ENCODE data around the gene ABCD1.
"Not testable (repeated sequence)": the region's sequence is repeated elsewhere in the genome, so short reads cannot be mapped to it uniquely, and the experiment has no call there.

The ABCD1 gene

GRCh38 chrX:153694256-153694655 lies 30.4 kb upstream of the ABCD1 start:
- DNase-seq (ENCODE audit: low spot score), result not testable (repeated sequence)

GRCh38 chrX:153694687-153695270 lies 29.9 kb upstream of the ABCD1 start:
- DNase-seq (ENCODE audit: low spot score), result no peak

GRCh38 chrX:153696100-153696499 lies 28.6 kb upstream of the ABCD1 start:
- no peak for DNase-seq (ENCODE audit: low spot score)

GRCh38 chrX:153696538-153696937 lies 28.1 kb upstream of the ABCD1 start:
- not testable (repeated sequence) for DNase-seq (ENCODE audit: low spot score)

GRCh38 chrX:153696986-153697722 lies 27.5 kb upstream of the ABCD1 start:
- not testable (repeated sequence) for DNase-seq (ENCODE audit: low spot score)

- DNase-seq (ENCODE audit: low spot score), result no peak
Observed at GRCh38 chrX:153697924-153698865, 26.5 kb upstream of the ABCD1 start.

GRCh38 chrX:153699210-153699783 lies 25.4 kb upstream of the ABCD1 start:
- not testable (repeated sequence) for DNase-seq (ENCODE audit: low spot score)

GRCh38 chrX:153699784-153700371 lies 24.8 kb upstream of the ABCD1 start:
- DNase-seq (ENCODE audit: low spot score), result not testable (repeated sequence)

- DNase-seq (ENCODE audit: low spot score), result no peak
Observed at GRCh38 chrX:153700376-153700945, 24.2 kb upstream of the ABCD1 start.

GRCh38 chrX:153700967-153701366 lies 23.7 kb upstream of the ABCD1 start:
- DNase-seq (ENCODE audit: low spot score), result no peak

- no peak for DNase-seq (ENCODE audit: low spot score)
Observed at GRCh38 chrX:153701706-153702105, 22.9 kb upstream of the ABCD1 start.

GRCh38 chrX:153702336-153703035 lies 22.2 kb upstream of the ABCD1 start:
- DNase-seq (ENCODE audit: low spot score), result no peak

- DNase-seq (ENCODE audit: low spot score), result no peak
Observed at GRCh38 chrX:153703036-153703370, 21.7 kb upstream of the ABCD1 start.

- DNase-seq (ENCODE audit: low spot score), result no peak
Observed at GRCh38 chrX:153704021-153704526, 20.6 kb upstream of the ABCD1 start.

- not testable (repeated sequence) for DNase-seq (ENCODE audit: low spot score)
Observed at GRCh38 chrX:153704631-153705402, 19.8 kb upstream of the ABCD1 start.

- DNase-seq (ENCODE audit: low spot score), result not testable (repeated sequence)
Observed at GRCh38 chrX:153705403-153706060, 19.1 kb upstream of the ABCD1 start.

GRCh38 chrX:153706799-153707198 lies 17.9 kb upstream of the ABCD1 start:
- no peak for DNase-seq (ENCODE audit: low spot score)

GRCh38 chrX:153707406-153707805 lies 17.2 kb upstream of the ABCD1 start:
- no peak for DNase-seq (ENCODE audit: low spot score)

- peak; percentile 75 for DNase-seq (ENCODE audit: low spot score)
Observed at GRCh38 chrX:153708415-153708814, 16.2 kb upstream of the ABCD1 start.
